Ovary (tissue), 9 donors: Measurements from ENCODE around the gene KCND3. TPM values are rescaled to one million over a fixed set of nuclear protein-coding genes. Genes with fewer than 3 reads are reported as not detected.

Experiments
- DNase-seq, 5 donors: peaks; one replicate each; pipeline ENCODE4 v3.0.0-alpha.2; 2019 to 2020
- H3K27ac ChIP-seq, 2 donors: fragments of 200-600 bp; one replicate each; pipeline versions ENCODE4 v1.5.1 to v1.8.0; 2019 to 2022
- H3K27me3 ChIP-seq: fragments of 200-600 bp; one replicate; pipeline ENCODE4 v1.8.0; 2022
- H3K36me3 ChIP-seq: fragments of 200-600 bp; sonication (generic); one replicate; pipeline ENCODE4 v1.5.1; 2019
- H3K4me1 ChIP-seq: one replicate; pipeline ENCODE4 v1.8.1; 2013; ENCODE audit warnings: mild to moderate bottlenecking, moderate library complexity; ENCODE audit not compliant: insufficient read depth
- H3K4me3 ChIP-seq: fragments of 200-600 bp; sonication (generic); one replicate; pipeline ENCODE4 v1.5.1; 2017
- H3K9me3 ChIP-seq, 2 donors: fragments of 200-600 bp in 1 of 2; sonication (generic) in 1 of 2; one replicate each; pipeline versions ENCODE4 v1.5.1 to v1.8.1; 2013 to 2019; ENCODE audit warnings: mild to moderate bottlenecking in 1 of 2, moderate library complexity in 1 of 2
- CTCF ChIP-seq, 3 donors: fragments of 450-650 bp in 2 of 3; fragments of 200-600 bp in 1 of 3; IDR thresholded peaks; one replicate each; pipeline versions ENCODE4 v1.5.1 to v1.8.0; 2016 to 2022; ENCODE audit warnings: antibody characterized with exemption in 3 of 3, mild to moderate bottlenecking in 1 of 3
- EP300 ChIP-seq: sonication (generic); formaldehyde crosslinking; IDR thresholded peaks from one replicate; pipeline ENCODE4 v1.6.1; 2017; ENCODE audit warnings: antibody characterized with exemption
- POLR2A ChIP-seq: fragments of 450-650 bp; IDR thresholded peaks from one replicate; pipeline ENCODE4 v1.6.1; 2017; ENCODE audit warnings: antibody characterized with exemption, mild to moderate bottlenecking, moderate library complexity
- WGBS, 3 donors: extraction: QIAGEN DNeasy Blood & Tissue Kit in 1 of 3; methylation state at CpG; one replicate each; pipeline versions ENCODE4 v1.1.5 to v1.1.7; 2013 to 2017; 5-methylcytosine and 5-hydroxymethylcytosine counted together
- intact Hi-C, 4 donors: fragments of 100-400 bp; cut with DNase I; formaldehyde crosslinking; loops; one replicate each; pipeline versions ENCODE4 v1.11.0 to v1.15.1; 2022 to 2023
- polyA plus RNA-seq, 2 donors: library from polyadenylated mRNA; stranded (reverse); fragments of 200-250 nt in 1 of 2; fragments of 350-450 nt in 1 of 2; fragmentation: Illumina TruSeq in 1 of 2; extraction: RNeasy Lipid Tissue Mini Kit (QIAGEN cat#74804) in 1 of 2; gene quantifications; one replicate each; pipeline ENCODE4 v1.2.3, GENCODE V29; 2013 to 2014
- total RNA-seq, 7 donors: library from RNA; depleted of rRNA in 2 of 7; stranded (reverse); fragments of >200 nt in 2 of 7; fragmentation: NEBNext Ultra II Directional in 3 of 7; extraction: Animal tissue kit (Norgen Biotek cat#: 25700) in 3 of 7; gene quantifications; one replicate each; pipeline versions ENCODE4 v1.1.0 to v1.2.4, GENCODE V29; 2016 to 2023
- donor health status: DM: no; HTN: no; CAD: no; lungs with moderate emphysema.
- donor health status: DM: no; HTN: no; CAD: no.
- donor health status: Bipolar disorder and iron deficiency.
- donor health status: DM: yes; HTN: yes; CAD: no.
- donor health status: DM: no; HTN: no; CAD: no.
- donor health status: DM: yes; HTN: yes; CAD: no.

Gene KCND3
- total and polyA plus RNA-seq, 9 donors: 0.15 to 6.5 (median 0.60) TPM

DNA sequence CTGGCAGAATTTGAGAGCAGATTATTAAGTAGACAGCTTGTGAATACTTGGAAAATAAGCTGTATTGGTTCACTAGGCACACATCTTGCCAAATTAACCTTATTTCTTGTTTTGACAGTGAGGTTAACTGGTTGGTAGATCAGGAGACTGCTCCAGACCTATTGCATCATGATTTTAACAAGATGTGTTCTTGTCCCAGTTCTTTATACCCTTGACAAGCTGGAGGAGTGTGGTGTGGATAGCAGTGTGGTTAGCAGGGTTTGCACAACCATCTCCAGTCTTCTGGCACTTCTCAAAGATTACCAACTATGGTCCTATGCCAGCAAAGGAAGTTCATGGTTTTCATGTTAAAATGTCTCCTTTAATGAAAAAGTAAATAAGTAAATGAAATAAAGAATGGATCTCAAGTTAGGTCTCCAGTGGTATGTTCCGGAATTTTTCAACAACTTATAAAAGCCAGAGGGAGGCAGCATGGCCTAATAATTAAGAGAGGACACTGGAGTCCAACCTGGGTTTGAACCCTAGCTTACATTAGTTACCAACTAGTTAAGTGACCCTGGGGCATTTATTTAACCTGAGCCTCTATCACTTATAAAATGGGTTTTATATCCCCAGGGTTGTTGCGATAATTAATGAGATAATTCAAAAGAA, 199.7 kb downstream of the KCND3 start:
- intact Hi-C loops: no loop called here
- no peak overlapping the region for H3K4me3 ChIP-seq
- TF ChIP-seq POLR2A: no peak
- TF ChIP-seq CTCF (IDR thresholded peaks at IDR 0.05): no peak
- TF ChIP-seq EP300: no peak
- H3K9me3 ChIP-seq: no peaks in the 10 kb centered on the region
- 65 to 81% (median 78%) methylated on average over 2 of the region's 2 CpGs for WGBS, 3 donors
- DNase-seq: no peak
- H3K27ac ChIP-seq: no peak overlapping the region
- H3K36me3 ChIP-seq: no peaks in the 10 kb centered on the region
- H3K27me3 ChIP-seq: no peaks in the 10 kb centered on the region
- H3K4me1 ChIP-seq: no peaks in the 10 kb centered on the region

GRCh38 chr1:111789142-111789541, 200.3 kb downstream of the KCND3 start:
- 37 to 43% (median 38%) methylated on average over 5 of the region's 5 CpGs for WGBS, 3 donors
- Histone ChIP-seq H3K27me3 (no peaks in the 10 kb centered on the region), H3K36me3 (no peaks in the 10 kb centered on the region), H3K27ac (no peak overlapping the region), H3K4me1 (no peaks in the 10 kb centered on the region), H3K4me3 (no peak overlapping the region), H3K9me3 (no peaks in the 10 kb centered on the region)
- intact Hi-C loops: no loop called here
- no peak for DNase-seq
- TF ChIP-seq EP300: no peak
- TF ChIP-seq POLR2A: no peak
- TF ChIP-seq CTCF (IDR thresholded peaks at IDR 0.05): no peak

DNA sequence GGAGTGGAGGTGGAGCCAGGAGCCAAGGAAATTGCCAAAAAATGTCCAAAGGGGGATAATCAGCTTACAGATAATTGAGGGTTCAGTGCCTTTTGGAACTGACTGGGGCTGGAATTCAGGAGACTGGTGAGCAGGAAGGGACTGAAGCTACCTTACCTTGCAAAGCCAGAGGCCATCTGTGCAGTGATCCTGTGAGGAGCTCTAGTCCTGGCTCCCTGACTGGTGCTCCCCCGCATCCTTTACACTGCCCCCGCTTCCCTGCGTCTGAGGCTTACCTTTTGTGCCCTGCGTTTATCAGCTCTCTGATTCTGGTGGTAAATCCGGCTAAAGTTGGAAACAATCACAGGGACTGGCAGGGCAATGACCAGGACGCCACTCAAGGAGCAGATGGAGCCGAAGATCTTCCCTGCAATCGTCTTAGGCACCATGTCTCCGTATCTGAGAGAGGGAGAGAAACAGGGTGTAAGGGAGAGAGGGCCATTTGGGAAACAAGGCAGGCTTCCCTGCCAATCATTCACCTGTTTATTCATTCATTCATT, 202.7 kb downstream of the KCND3 start:
- no peak for DNase-seq
- TF ChIP-seq EP300: no peak
- WGBS, 3 donors: 46 to 59% (median 49%) methylated on average over 9 of the region's 9 CpGs
- intact Hi-C loops: no loop called here
- Histone ChIP-seq H3K27ac (no peak overlapping the region), H3K4me1 (no peaks in the 10 kb centered on the region), H3K9me3 (no peaks in the 10 kb centered on the region), H3K4me3 (no peak overlapping the region), H3K27me3 (no peaks in the 10 kb centered on the region), H3K36me3 (no peaks in the 10 kb centered on the region)

GRCh38 chr1:111784273-111784901, 205.1 kb downstream of the KCND3 start:
- DNase-seq: no peak
- Histone ChIP-seq H3K9me3 (no peaks in the 10 kb centered on the region), H3K4me3 (no peak overlapping the region), H3K27me3 (no peaks in the 10 kb centered on the region), H3K36me3 (no peaks in the 10 kb centered on the region), H3K27ac (no peak overlapping the region), H3K4me1 (no peaks in the 10 kb centered on the region)
- 66 to 77% (median 73%) methylated on average over 4 of the region's 4 CpGs for WGBS, 3 donors
- no peak for TF ChIP-seq CTCF (IDR thresholded peaks at IDR 0.05)
- TF ChIP-seq POLR2A: no peak
- TF ChIP-seq EP300: no peak
- intact Hi-C loops: no loop called here

DNA sequence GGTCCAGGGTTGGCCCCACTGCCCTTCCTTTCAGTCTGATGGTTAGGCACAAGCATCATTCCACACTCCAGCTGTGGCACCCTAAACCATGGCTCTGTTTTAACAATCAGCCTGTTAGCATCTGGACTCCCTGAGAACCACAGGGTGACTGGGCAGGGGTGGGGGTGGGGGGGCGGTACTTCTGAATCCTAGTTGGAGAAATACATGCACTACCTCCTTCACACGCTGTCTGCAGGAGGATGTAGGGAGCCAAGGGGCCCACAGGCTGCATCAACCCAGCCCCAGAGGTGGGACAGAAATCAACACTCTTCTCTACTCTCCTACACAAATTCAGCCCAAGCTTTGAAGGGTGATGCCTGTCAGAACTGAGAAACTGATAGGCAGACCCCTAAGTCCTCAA, 209.9 kb downstream of the KCND3 start:
- H3K9me3 ChIP-seq: no peaks in the 10 kb centered on the region
- no peak for DNase-seq
- TF ChIP-seq EP300: no peak
- no peak for TF ChIP-seq POLR2A
- no peak for TF ChIP-seq CTCF (IDR thresholded peaks at IDR 0.05)
- no peak overlapping the region for H3K4me3 ChIP-seq
- no peaks in the 10 kb centered on the region for H3K27me3 ChIP-seq
- WGBS, 3 donors: 84 to 87% (median 85%) methylated on average over 2 of the region's 2 CpGs
- no peaks in the 10 kb centered on the region for H3K4me1 ChIP-seq
- H3K36me3 ChIP-seq: no peaks in the 10 kb centered on the region
- H3K27ac ChIP-seq: no peak overlapping the region
- intact Hi-C loops: loop anchor here in 1 of 4 donors (10.0 kb wide), 1 partner anchor 555 kb away; the partner anchor contains the start of gene CHI3L2
